DMS53 (cell line): ENCODE results near the gene PAPSS1.
"Not testable (repeated sequence)": the region's sequence is repeated elsewhere in the genome, so short reads cannot be mapped to it uniquely, and the experiment has no call there.

Experiments
- DNase-seq: peaks from one replicate; lab custom pipeline; 2025; lab: John Stamatoyannopoulos, UW

The PAPSS1 gene

DNA sequence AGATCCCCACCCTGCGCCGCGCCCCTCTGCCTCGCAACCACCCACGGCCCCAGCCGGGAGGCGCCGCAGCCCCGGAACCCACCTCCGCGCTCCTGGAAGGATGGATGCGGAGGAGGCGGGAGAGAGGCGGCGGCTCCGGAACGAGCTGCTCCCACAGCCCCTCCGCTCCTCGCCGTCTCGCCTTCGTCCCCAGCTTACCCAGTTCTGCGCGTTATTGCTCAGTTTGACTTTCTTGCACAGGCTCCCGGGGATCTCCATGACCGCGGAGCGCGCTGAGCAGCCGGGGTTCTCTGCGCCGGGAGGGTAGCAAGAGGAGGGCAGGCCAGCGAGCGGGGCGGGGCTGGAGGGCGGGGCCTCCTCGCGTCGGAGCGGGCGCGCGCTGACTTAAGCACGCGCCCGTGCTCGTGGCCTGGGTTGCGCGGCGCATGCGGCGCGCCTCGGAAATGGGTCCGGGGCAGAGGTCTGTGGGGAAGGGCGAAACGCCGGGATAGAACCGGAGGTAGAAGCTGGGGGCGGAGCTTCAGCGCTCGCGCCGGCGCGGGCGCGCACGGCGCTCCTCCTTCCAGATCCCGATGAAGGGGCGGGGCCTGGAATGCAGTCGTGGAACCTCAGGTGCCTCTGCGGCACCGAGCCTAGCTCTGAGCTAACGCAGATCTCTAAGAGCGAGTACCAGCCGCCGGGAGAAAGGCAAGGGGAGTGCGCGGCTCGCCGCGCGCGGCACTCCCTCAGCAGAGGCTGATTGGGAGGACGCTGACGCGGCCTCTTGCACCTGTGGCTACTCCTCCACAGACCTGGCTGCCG is at the start of gene PAPSS1:
Gene PAPSS1, minus strand, starts transcription at position 313 of the 801 bp plus-strand sequence. Its CDS starts 55 bp downstream, at position 258.
- peak; percentile 98 for DNase-seq

DNA sequence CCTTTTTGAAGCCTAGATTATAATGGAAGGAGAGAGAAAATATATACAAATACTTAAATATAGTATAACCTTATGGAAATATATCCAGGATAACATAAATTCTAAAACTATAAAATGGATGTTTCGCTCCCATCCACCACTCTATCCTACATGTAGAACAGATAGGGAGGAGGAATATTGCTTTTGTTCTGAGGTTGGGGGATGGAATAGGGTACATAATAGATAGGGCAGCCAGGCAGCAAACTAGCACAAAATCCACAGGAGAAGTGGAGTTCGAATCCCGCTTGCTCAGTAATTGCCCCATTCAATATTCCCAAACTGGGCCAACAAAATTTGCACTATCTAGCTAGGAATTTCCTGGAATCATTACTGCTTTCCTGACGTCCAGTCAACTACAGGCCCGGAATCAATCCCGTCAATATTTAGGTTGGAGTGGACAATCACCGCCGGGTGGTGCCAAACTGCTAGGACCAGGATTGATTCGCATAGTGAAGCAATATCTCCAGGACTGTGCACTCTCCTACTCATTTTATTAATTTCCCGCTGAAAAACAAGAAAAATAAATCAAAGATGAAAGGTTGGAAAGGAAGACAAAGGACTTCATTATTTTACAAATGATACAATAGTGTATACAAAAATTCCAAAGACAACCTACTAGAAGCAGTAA is 40.4 kb upstream of the PAPSS1 start:
- DNase-seq = peak; percentile 2

DNA sequence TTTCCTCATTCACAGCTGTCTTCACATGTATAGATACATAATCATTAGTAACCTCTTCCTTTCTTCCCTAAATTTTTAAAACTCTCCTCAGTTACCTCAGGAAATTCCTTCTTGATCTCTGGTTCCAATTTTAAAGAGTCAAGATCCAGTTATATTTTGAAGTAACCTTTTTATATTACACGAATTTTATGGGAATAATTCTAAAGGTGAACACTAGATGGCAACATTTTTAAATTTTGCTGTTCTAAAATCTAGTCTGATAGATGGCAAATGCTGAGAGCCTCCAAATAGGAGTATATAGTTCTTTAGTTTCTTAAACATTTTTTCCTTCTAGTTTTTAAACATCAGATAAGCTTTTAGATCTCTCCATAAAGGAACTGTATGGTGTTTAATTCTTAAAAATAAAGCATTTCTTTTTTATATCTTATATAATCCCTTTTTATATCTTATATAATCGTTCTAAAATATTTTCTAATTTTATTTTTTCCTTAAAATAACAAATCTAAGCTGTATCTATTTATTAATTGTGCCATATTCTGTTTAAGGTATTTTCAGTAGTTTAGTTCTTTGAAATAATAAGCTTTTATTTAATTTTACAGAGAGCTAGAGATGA is 37.9 kb upstream of the PAPSS1 start:
- peak; percentile 58 for DNase-seq

DNA sequence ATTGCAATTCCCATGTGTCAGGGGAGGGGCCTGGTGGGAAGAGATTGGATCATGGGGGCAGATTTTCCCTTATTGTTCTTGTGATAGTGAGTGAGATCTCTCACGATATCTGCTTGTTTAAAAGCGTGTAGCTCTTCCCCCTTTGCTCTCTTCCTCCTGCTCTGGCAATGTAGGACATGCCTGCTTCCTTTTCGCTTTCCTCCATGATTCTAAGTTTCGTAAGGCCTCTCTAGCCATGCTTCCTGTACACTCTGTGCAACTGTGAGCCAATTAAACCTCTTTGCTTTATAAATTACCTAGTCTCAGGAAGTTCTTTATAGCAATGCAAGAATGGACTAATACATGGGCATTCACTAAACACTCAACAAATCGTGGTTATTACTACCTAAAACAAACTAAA is 37.2 kb upstream of the PAPSS1 start:
- DNase-seq = no peak

DNA sequence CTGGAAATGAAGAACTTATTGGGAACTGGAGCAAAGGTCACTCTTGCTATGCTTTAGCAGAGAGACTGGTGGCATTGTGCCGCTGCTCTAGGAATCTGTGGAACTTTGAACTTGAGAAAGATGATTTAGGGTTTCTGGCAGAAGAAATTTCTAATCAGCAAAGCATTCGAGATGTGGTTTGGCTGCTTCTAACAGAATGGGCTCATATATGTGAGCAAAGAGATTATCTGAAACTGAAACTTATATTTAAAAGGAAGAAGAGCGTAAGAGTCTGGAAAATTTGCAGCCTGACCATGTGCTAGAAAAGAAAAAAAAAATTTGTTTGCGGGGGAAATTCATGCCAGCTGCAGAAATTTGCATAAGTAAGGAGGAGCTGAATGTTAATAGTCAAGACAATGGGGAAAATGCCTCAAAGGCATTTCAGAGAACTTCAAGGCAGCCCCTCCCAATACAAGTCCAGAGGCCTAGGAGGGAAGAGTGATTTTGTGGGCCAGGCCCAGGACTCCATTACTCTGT is 35.9 kb upstream of the PAPSS1 start:
- no peak for DNase-seq

DNA sequence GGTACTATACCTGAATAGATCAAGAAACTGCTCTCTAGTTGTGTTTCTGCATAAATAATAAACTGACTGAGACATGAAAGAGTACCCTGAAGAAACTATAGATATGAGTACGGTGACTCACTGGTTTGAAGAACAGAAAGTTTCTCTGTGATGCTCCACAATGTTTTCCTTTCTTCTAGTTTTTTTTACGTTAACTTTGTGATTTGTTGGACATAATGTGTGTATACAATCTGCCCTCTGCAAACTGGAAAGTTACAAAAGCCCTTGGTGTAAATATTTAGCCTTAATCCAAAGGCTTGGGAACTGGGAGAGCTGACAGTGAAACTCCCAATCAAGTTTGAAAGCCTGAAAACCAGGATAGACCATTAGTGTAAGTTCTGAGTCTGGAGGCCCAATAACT is 31.6 kb upstream of the PAPSS1 start:
- no peak for DNase-seq

DNA sequence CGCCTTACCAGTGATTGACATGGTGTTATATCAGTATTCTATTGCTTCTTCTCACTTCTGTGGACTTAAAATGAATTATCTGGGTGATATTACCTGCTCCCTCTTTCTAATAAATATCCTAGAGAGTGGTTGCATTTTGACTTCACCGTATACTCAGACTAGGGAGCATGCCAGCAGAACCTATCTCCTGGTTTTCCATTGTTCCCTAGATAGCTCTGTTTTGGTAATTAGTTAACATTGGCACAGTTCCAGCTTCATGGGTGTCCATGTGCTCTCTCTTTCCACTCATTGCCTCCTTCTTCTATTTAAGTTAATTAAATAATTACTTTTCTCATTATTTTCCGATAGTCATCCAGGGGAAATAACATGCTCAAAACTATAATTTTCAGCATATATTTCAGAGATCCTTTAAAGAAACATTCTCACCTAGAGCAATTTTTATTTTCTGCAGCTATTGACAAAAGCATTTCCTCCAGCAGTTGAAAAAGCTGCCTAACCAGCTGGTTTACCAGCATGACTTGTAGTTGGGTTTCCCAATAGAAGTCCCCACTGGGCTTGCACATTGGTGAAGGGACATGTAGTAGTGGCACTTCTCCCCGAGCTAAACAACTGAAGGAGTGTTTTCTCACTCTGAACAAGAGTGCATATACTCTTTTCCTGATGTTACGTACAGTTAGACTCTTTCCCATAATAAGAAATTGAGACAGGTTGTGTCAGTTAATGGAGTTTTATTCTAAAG is 27.9 kb upstream of the PAPSS1 start:
- peak; percentile 63 for DNase-seq

DNA sequence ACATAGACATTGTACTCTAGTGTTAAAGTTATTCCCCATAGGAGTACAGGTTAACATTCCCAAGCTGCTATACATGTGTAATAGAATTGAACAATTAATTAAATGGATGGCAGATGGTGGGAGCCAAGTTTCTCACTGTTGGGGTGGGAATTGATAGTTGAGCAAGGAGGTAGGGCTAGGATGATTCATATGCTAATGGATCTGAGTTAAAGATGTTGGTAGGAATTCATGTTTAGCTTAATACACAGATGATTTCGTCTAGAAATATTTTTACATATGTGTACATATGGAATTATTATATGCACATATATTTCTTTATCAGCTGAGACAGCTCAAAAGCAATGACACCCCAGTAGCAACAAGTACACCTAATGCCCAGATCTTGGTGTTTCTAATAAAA is 26.1 kb upstream of the PAPSS1 start:
- DNase-seq = no peak

DNA sequence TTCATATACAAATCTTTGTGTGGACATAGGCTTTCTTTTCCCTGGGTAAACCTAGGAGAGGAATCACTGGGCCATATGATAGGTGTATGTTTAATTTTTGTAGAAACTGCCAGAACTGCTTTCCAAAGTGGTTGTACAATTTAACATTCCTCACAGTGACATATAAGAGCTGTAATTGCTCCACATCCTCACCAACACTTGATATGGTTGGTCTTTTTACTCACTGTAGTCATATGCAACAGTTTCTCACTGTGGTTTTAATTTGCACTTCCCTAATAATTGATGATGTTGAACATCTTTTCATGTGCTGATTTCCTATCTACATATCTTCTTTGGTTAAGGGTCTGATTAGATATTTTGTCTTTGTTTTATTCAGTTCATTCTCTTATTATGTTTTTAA is 24.5 kb upstream of the PAPSS1 start:
- DNase-seq = no peak

DNA sequence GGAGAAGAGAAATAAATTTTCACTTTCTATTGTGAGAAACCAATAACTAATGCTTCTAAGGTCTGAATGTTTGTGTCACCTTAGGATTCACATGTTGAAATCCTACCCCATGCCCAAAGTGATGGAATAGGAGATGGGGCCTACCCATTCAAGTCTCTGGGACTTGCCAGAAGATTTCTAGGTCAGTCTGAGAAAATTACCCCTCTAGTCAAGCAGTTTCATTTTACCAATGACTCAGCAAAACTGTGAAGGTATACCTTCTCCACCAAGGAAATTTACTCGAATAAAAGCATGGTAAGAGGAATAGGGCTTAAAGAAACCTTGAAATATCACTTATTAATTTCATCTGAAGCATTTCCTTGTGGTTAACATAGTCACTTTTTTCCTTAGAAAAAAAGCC is 23.5 kb upstream of the PAPSS1 start:
- peak; percentile 7 for DNase-seq

DNA sequence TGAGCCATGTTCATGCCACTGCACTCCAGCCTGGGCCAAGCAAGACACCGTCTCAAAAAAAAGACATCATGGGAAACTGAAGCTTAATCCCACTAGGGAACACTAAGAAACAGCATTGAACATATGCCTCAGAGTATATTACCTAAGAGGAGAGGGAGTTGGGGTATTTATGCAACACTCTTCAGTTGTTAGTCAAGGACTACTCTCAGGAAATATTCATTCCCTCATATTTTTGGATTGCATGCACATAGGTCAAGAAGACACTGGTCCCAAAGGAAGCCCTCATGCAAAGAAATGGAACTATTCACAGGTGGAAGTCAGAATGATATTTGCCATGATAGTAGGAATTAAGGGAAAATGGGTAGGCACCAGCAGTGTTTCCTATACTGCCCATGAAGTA is 22.8 kb upstream of the PAPSS1 start:
- DNase-seq = no peak

DNA sequence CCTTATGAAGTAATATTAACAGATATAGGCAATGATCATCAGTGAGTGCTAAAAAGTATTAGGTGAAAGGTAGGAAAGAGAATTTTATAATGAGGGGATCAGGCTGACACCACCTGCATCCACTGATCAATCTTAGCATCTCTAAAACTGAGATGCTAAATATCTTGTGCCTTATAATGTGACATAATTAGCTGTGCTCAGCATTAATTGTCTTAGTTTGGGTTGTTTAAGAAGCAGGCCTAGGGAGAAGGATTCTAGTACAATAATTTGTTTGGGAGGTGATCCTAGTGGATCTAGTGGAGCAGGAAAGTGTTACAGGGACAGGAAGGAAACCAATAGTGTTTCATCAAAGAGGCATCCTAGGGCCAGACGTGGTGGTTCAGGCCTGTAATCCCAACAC is 22.2 kb upstream of the PAPSS1 start:
- DNase-seq = no peak

DNA sequence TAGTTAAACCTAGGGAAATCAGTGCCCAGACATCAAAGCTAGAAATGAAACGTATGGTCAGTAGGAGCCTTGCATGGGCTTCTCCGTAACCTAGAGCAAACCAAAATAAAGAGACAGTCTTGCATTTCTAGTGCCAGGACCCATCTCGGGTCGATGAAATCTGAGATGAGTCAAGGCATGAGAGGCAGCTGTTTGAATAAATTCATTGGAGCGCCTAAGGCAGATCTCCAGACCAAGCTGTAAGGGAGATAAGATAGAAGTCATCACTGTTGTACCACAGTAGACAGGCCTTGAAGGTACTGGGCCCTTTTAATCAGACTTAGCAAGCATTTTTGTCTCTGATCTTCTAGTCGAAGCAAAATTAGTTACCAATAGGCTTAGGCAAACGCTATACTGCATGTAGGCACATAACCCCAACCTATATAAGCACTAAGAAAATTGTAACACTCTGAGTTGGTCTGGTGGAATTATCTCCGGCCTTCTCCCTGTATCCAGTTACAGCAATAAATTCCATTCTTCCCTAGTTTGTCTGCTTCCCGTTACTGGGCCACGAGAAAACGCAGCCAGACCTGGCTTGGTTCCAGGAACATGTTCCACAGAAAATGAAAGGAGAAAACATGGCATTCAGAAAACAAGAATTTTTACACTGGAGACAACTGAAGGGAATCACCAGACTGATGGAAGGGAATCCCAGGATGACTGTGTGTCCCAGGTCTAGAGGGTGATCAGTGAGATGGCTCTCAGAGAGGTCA is 21.1 kb upstream of the PAPSS1 start:
- no peak for DNase-seq

DNA sequence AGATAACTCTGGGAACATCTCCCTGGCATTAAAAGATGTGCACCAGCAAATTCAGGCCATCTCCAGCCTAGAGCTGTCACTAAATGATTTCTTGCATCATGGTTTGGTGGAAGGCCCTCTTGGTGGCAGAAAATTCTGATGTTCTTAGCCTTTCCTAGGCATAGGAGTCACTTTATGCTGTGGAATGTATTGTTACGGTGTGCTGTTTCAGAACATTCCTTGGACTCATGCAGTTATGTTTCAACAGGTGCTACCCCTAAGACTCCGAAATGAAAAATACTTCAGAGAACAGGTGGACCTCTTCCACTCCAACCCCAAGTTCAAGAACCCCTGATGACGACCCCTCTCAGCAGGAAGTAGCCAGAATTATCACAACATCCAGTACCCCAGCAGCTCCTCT is 20.3 kb upstream of the PAPSS1 start:
- no peak for DNase-seq

DNA sequence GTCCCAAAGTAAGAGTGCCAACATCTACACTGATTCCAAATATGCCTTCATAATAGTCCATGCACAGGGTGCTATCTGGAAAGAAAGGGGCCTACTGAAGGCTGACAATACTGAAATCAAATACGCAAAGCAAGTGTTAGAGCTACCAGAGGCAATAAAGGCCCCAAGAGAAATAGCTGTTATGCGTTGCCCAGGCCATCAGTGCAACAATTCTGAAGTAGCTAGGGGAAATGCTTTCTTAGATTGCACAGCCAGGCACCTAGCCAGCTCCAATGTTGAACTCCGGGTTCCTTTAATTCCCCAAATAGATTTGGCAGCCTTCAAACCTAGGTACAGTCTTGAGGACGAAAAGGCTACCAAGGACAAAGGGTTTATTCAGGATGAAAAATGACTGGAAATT is 17.4 kb upstream of the PAPSS1 start:
- DNase-seq = no peak

DNA sequence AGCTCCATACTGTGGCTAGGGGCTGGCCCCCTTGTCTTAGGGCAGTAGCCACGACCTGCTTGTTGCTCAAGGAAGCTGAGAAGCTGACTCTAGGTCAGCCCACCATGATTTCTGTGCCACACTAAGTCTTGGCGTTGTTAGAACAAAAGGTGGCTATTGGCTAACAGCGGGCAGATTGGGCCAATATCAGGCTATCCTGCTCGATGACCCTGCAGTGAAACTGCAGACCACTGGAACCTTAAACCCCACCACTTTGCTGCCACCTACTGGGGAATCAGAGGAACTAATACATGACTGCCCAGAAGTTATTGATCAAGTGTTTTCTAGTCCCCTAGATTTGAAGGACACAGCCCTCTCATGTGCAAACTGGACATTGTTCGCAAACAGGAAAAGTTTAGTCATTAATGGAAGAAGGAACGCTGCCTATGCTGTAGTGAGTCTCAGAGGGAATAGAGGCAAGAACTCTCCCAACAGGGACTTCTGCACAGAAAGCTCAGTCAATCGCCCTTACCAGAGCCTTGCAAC is 17.0 kb upstream of the PAPSS1 start:
- peak; percentile 44 for DNase-seq

DNA sequence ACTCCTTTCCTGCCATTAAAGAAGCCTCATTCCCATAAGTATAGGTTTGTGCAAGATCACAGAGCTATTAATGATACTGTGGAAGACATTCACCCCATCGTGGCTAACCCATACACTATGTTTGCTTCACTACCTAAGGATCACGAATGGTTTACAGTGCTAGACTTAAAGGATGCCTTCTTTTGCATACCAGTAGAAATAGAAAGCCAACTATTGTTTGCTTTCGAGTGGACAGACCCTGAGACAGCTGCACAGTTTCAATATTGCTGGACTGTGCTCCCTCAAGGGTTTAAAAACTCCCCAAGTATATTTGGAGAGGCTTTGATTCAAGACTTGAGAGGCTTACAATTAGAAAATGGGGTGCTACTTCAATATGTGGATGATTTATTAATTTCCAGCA is 16.0 kb upstream of the PAPSS1 start:
- DNase-seq = no peak

DNA sequence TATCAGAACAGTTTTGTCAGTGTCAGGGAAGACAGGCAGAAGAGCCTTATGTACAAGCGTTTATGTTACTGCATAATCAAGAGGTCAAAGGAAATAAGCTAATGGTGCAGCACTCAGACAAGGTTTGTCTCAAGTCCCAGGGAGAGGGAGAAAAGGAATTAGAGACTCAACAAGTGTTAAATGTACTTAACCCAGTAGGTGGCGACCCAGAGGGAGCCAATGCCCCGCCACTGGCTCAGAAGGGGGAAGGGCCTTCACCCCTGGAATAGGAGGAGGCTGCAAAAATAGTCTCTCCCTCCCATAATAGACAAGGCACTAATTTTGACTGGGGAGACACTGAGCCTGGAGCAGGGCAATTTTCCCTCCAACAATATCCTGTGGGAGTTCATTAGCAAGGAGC is 14.1 kb upstream of the PAPSS1 start:
- peak; percentile 12 for DNase-seq

DNA sequence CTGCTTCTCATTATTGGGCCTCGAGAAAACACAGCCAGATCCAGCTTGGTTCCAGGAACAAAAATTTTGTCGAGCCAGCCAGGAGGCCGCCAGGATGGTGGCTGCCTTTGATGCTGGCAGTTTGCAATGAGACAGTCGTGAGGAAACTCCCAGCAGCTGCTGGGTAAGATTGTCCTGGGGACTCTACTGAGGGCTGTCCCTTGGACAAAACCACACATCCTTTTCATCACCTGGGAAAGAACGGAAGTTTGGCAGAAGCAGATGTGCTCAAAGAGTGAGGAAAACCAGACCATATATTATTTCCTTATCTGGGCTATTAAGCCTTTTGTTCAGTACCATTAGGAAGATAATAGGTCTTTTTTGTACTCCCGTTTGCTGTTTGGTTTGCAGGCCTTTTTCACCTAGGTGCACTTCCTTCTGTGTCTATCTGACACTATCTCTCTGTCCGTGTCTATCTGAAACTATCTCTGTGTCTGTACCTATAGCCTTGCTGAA is 13.4 kb upstream of the PAPSS1 start:
- DNase-seq = no peak

DNA sequence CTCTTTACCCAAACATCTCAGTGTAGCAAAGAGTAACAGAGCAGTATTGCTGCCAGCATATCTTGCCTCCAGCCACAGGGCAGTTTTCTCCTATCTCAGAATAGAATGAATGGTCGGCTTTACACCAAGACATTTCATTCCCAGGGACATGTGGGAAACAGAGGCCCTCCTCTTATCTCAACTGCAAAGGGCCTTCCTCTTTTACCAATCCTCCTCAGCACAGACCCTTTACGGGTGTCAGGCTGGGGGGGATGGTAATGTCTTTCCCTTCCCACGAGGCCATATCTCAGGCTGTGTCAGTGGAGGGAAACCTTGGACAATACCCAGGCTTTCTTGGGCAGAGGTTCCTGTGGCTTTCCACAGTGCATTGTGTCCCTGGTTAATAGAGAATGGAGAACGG is 9.0 kb upstream of the PAPSS1 start:
- not testable (repeated sequence) for DNase-seq
